ENCODE measurements around the gene ANKRA2.

GRCh38 chr5:73582285-73583145 is 17.1 kb upstream of the ANKRA2 start:
- TF ChIP-seq POLR2A (IDR thresholded peaks at IDR 0.05), result no peak
- no peak for TF ChIP-seq POLR2AphosphoS5 (IDR thresholded peaks at IDR 0.05)
- no peak for TF ChIP-seq CTCF (IDR thresholded peaks at IDR 0.05 in 8 of 11, conservative IDR thresholded peaks at IDR 0.05 in 3 of 11)

Measured in spleen (tissue), 7 donors.